ENCODE data around the gene NRG3. TPM values are rescaled to one million over a fixed set of nuclear protein-coding genes. Genes with fewer than 3 reads are reported as not detected.

Gene NRG3
- total and polyA plus RNA-seq, 2 of the 8 experiments (the other 6 are each of a cell fraction or from before 2014, with no cell fraction given) = 4.2 to 5.0 TPM

GRCh38 chr10:81884856-81885255 lies 9.9 kb downstream of the NRG3 start:
- no peak for FAIRE-seq
- Histone ChIP-seq H2AK5ac (ENCODE audit: low read depth, low read length) (no peak overlapping the region), H3K23me2 (ENCODE audit: low read depth, low read length) (no peaks in the 10 kb centered on the region; the same call in 1 of the 2 replicates)

More at GRCh38 chr10:81884856-81885255, 9.9 kb downstream of the NRG3 start:
- DNase-seq (ENCODE audit: low read depth in 1 of 2, low spot score in 2 of 2) = no peak
- Histone ChIP-seq H2BK120ac (replicated peaks; ENCODE audit: low read depth, low read length) (no peak overlapping the region), H3K4me1 (replicated peaks in 1 of 4; ENCODE audit: control insufficient read depth in 3 of 4, insufficient read depth in 4 of 4, low read length in 3 of 4) (peaks cover 0 to 7% (median 3%) of the 10 kb centered on the region in 4 experiments; a peak in 5 of 7 replicates), H2BK20ac (ENCODE audit: low read length) (no peak overlapping the region), H3K4me2 (ENCODE audit: insufficient read depth in 1 of 2, low read depth in 2 of 2, low read length in 2 of 2) (no peak overlapping the region), H2BK5ac (ENCODE audit: low read depth, low read length) (no peak overlapping the region), H2BK15ac (ENCODE audit: low read length) (no peak overlapping the region), H3K9ac (replicated peaks in 1 of 4; ENCODE audit: extremely low read depth in 1 of 4, low read depth in 3 of 4, low read length in 3 of 4) (no peak overlapping the region), H2AFZ (ENCODE audit: low read length) (no peak overlapping the region), H3K27ac (ENCODE audit: low read depth, low read length) (no peak overlapping the region), H4K8ac (ENCODE audit: extremely low read depth, insufficient read depth, low read length) (no peak overlapping the region), H3K79me1 (ENCODE audit: low read depth, low read length) (no peaks in the 10 kb centered on the region), H3K4ac (replicated peaks; ENCODE audit: insufficient read length, low read depth, low read length) (no peak overlapping the region), H3K14ac (ENCODE audit: insufficient read length) (no peak overlapping the region), H4K91ac (replicated peaks; ENCODE audit: insufficient read length, low read length) (no peak overlapping the region), H3K9me3 (ENCODE audit: insufficient read depth in 2 of 2, low read depth in 1 of 2, low read length in 1 of 2) (no peaks in the 10 kb centered on the region), H3K27me3 (replicated peaks in 1 of 4; ENCODE audit: control insufficient read depth in 3 of 4, extremely low read depth in 1 of 4, insufficient read depth in 3 of 4, low read length in 3 of 4) (no peaks in the 10 kb centered on the region), H3K56ac (replicated peaks; ENCODE audit: insufficient read length, low read depth, low read length) (no peak overlapping the region), H3K79me2 (ENCODE audit: control insufficient read depth in 1 of 2, insufficient read depth in 2 of 2, low read length in 2 of 2) (peaks cover 0 to 12% of the 10 kb centered on the region in 2 experiments; a peak in 2 of 4 replicates), H3K36me3 (ENCODE audit: control insufficient read depth in 2 of 4, insufficient read depth in 4 of 4, low read length in 3 of 4) (no peaks in the 10 kb centered on the region), H3K23ac (ENCODE audit: insufficient read length) (no peak overlapping the region), H4K5ac (ENCODE audit: insufficient read length, low read depth, low read length) (no peak overlapping the region), H3K4me3 (ENCODE audit: extremely low read depth in 1 of 4, insufficient read depth in 2 of 4, low read depth in 3 of 4, low read length in 4 of 4) (no peak overlapping the region), H2BK12ac (ENCODE audit: low read depth, low read length) (no peak overlapping the region), H3K18ac (ENCODE audit: extremely low read depth, low read length) (no peak overlapping the region), H4K20me1 (replicated peaks in 1 of 2; ENCODE audit: control insufficient read depth in 1 of 2, insufficient read depth in 2 of 2, low read length in 2 of 2) (no peaks in the 10 kb centered on the region)
- TF ChIP-seq RAD21 (IDR thresholded peaks at IDR 0.05 in 1 of 2, conservative IDR thresholded peaks at IDR 0.05 in 1 of 2; ENCODE audit: low read depth in 2 of 2, low read length in 2 of 2) = no peak
- POLR2A ChIA-PET (ENCODE audit: partially characterized antibody) = interaction anchor here (0.7 kb wide), 1 partner anchor 82 kb away, joined by 3 read pairs; no protein-coding TSS in a partner anchor
- CTCF ChIA-PET (ENCODE audit: partially characterized antibody) = no interaction called here
- 92% methylated on average over 1 of the region's 1 CpG; no CpG with 5 or more reads in 1 of the 2 experiments for WGBS, 2 experiments (ENCODE audit: extremely low coverage in 1 of 2, insufficient coverage in 1 of 2, insufficient read length in 1 of 2, insufficient replicate concordance in 2 of 2, low coverage in 1 of 2, low lambda C conversion rate in 2 of 2, missing lambda C conversion rate in 1 of 2)
